AG08395 (cell line): Measurements from ENCODE around the gene NAV1.
"Not testable (repeated sequence)": the region's sequence is repeated elsewhere in the genome, so short reads cannot be mapped to it uniquely, and the experiment has no call there.

Experiments used
- DNase-seq: peaks from one replicate; pipeline ENCODE4 v3.0.0; 2012; ENCODE audit warnings: mixed read lengths, low spot score

NAV1 gene

GRCh38 chr1:201538612-201539551 lies at the start of gene NAV1:
NAV1 (plus strand) TSS chr1:201539127; CDS start chr1:201622885, 83,758 bp downstream.
- peak; percentile 88 for DNase-seq

- no peak for DNase-seq
Measured at GRCh38 chr1:201489643-201490261, 49.2 kb upstream of the NAV1 start.

- no peak for DNase-seq
Measured at GRCh38 chr1:201490708-201491131, 48.2 kb upstream of the NAV1 start.

- no peak for DNase-seq
Measured at GRCh38 chr1:201491896-201492511, 46.9 kb upstream of the NAV1 start.

- not testable (repeated sequence) for DNase-seq
Measured at GRCh38 chr1:201493026-201493656, 45.8 kb upstream of the NAV1 start.

- no peak for DNase-seq
Measured at GRCh38 chr1:201493757-201494617, 44.9 kb upstream of the NAV1 start.

GRCh38 chr1:201495551-201496295 lies 43.2 kb upstream of the NAV1 start:
- peak; percentile 35 for DNase-seq

- DNase-seq, result no peak
Measured at GRCh38 chr1:201496296-201496690, 42.6 kb upstream of the NAV1 start.

- no peak for DNase-seq
Measured at GRCh38 chr1:201497935-201498509, 40.9 kb upstream of the NAV1 start.

GRCh38 chr1:201498621-201499020 lies 40.3 kb upstream of the NAV1 start:
- DNase-seq, result no peak

GRCh38 chr1:201499191-201499590 lies 39.7 kb upstream of the NAV1 start:
- no peak for DNase-seq

- DNase-seq, result no peak
Measured at GRCh38 chr1:201499795-201500669, 38.9 kb upstream of the NAV1 start.

- DNase-seq, result no peak
Measured at GRCh38 chr1:201500670-201501120, 38.2 kb upstream of the NAV1 start.

GRCh38 chr1:201501144-201501543 lies 37.8 kb upstream of the NAV1 start:
- DNase-seq, result no peak

GRCh38 chr1:201501812-201502510 lies 37.0 kb upstream of the NAV1 start:
- no peak for DNase-seq

GRCh38 chr1:201502511-201502857 lies 36.4 kb upstream of the NAV1 start:
- no peak for DNase-seq

- DNase-seq, result peak; percentile 77
Measured at GRCh38 chr1:201503397-201504176, 35.3 kb upstream of the NAV1 start.

- DNase-seq, result no peak
Measured at GRCh38 chr1:201504179-201504631, 34.7 kb upstream of the NAV1 start.
